GM23338 (cell line): Measurements from ENCODE around the gene CTNNA2. TPM values are rescaled to one million over a fixed set of nuclear protein-coding genes. Genes with fewer than 3 reads are reported as not detected.

Experiments
- ATAC-seq: fragments of 200-7000 bp; cut with Tn5 transposase; 3 replicates; pipeline ENCODE4 v1.9.1; 2020
- DNase-seq: peaks from one replicate; pipeline ENCODE4 v3.0.0-alpha.2; 2015; ENCODE audit warnings: low spot score
- H2AFZ ChIP-seq: fragments of 200-600 bp; sonication (generic); 2 replicates; pipeline ENCODE4 v1.8.0; 2016; ENCODE audit warnings: antibody characterized with exemption, mild to moderate bottlenecking, moderate library complexity
- H3F3A ChIP-seq: fragments of 200-600 bp; sonication (generic); replicated peaks from 2 replicates; pipeline ENCODE4 v1.8.0; 2017; ENCODE audit warnings: antibody characterized with exemption, mixed run types, low read depth
- H3K27ac ChIP-seq: fragments of 200-600 bp; sonication (generic); 2 replicates; pipeline ENCODE4 v1.6.1; 2016; ENCODE audit warnings: low read depth
- H3K27me3 ChIP-seq: fragments of 200-600 bp; sonication (generic); 2 replicates; pipeline ENCODE4 v1.8.0; 2016; ENCODE audit warnings: mild to moderate bottlenecking, mixed run types, moderate library complexity; ENCODE audit not compliant: insufficient read depth
- H3K36me3 ChIP-seq: fragments of 200-600 bp; sonication (generic); 2 replicates; pipeline ENCODE4 v1.8.0; 2016; ENCODE audit warnings: mild to moderate bottlenecking; ENCODE audit not compliant: insufficient read depth
- H3K4me1 ChIP-seq: fragments of 200-600 bp; sonication (generic); 2 replicates; pipeline ENCODE4 v1.8.0; 2016; ENCODE audit warnings: mild to moderate bottlenecking, moderate library complexity; ENCODE audit not compliant: insufficient read depth
- H3K4me2 ChIP-seq: fragments of 200-600 bp; sonication (generic); 2 replicates; pipeline ENCODE4 v1.7.1; 2017; ENCODE audit warnings: mixed run types
- H3K4me3 ChIP-seq: fragments of 200-600 bp; sonication (generic); 2 replicates; pipeline ENCODE4 v1.6.1; 2016; ENCODE audit warnings: mixed run types
- H3K79me2 ChIP-seq: fragments of 200-600 bp; sonication (generic); replicated peaks from 2 replicates; pipeline ENCODE4 v1.8.0; 2017; ENCODE audit warnings: mild to moderate bottlenecking; ENCODE audit not compliant: insufficient read depth
- H3K9me2 ChIP-seq: fragments of 200-600 bp; sonication (generic); 2 replicates; pipeline ENCODE4 v1.8.0; 2017; ENCODE audit not compliant: insufficient read depth
- H4K20me1 ChIP-seq: fragments of 200-600 bp; sonication (generic); replicated peaks from 2 replicates; pipeline ENCODE4 v1.8.0; 2017; ENCODE audit warnings: mild to moderate bottlenecking; ENCODE audit not compliant: insufficient read depth
- H3K27ac Mint-ChIP-seq: 2 replicates; pipeline ENCODE4 v1.8.0; 2020; ENCODE audit warnings: inconsistent platforms, mild to moderate bottlenecking, moderate library complexity, mixed read lengths
- H3K27me3 Mint-ChIP-seq: 3 replicates; pipeline ENCODE4 v1.8.0; 2022; ENCODE audit warnings: low read depth, mild to moderate bottlenecking, moderate library complexity, mixed read lengths, inconsistent platforms; ENCODE audit not compliant: insufficient read depth, poor library complexity
- H3K36me3 Mint-ChIP-seq: 3 replicates; pipeline ENCODE4 v1.8.0; 2021; ENCODE audit warnings: low read depth, mild to moderate bottlenecking, inconsistent platforms, moderate library complexity, mixed read lengths
- H3K4me1 Mint-ChIP-seq: 3 replicates; pipeline ENCODE4 v1.8.0; 2020; ENCODE audit warnings: mild to moderate bottlenecking, inconsistent platforms, mixed read lengths
- H3K4me3 Mint-ChIP-seq: 3 replicates; pipeline ENCODE4 v1.8.0; 2021; ENCODE audit warnings: moderate library complexity, mild to moderate bottlenecking, inconsistent platforms, mixed read lengths
- H3K9me3 Mint-ChIP-seq: 3 replicates; pipeline ENCODE4 v1.8.0; 2020; ENCODE audit warnings: moderate library complexity, mild to moderate bottlenecking, inconsistent platforms, mixed read lengths
- CTCF ChIP-seq, 2 experiments: fragments of 200-600 bp in 1 of 2; sonication (generic) in 1 of 2; conservative IDR thresholded peaks; 2 replicates each; pipeline versions ENCODE4 v1.5.1 to v1.6.1; 2016 to 2017; ENCODE audit warnings: antibody characterized with exemption in 2 of 2, low read depth in 2 of 2, mild to moderate bottlenecking in 2 of 2, moderate library complexity in 1 of 2
- JUNB ChIP-seq: IDR thresholded peaks from one replicate; pipeline ENCODE4 v1.6.1; 2016; ENCODE audit warnings: antibody characterized with exemption; ENCODE audit not compliant: unreplicated experiment
- NANOG ChIP-seq: IDR thresholded peaks from 2 replicates; pipeline ENCODE4 v1.6.1; 2016; ENCODE audit warnings: antibody characterized with exemption, borderline replicate concordance
- STAT1 ChIP-seq: IDR thresholded peaks from one replicate; pipeline ENCODE4 v1.6.1; 2016; ENCODE audit warnings: antibody characterized with exemption; ENCODE audit not compliant: unreplicated experiment
- ZNF114 ChIP-seq: fragments of 250-450 bp; sonication (Bioruptor Pico); IDR thresholded peaks from 2 replicates; pipeline ENCODE4 v1.5.0; 2020; ENCODE audit warnings: mild to moderate bottlenecking, moderate library complexity
- ZNF331 ChIP-seq: fragments of 250-450 bp; sonication (Bioruptor Pico); IDR thresholded peaks from 2 replicates; pipeline ENCODE4 v1.5.0; 2020; ENCODE audit warnings: low read depth, mild to moderate bottlenecking, moderate library complexity
- ZNF462 ChIP-seq: fragments of 250-450 bp; sonication (Bioruptor Pico); IDR thresholded peaks from 2 replicates; pipeline ENCODE4 v1.5.0; 2020; ENCODE audit warnings: mild to moderate bottlenecking, moderate library complexity
- polyA plus RNA-seq: library from polyadenylated mRNA; unstranded; fragments of >200 nt; fragmentation: Nextera tagmentation; extraction: Ambion mirVana; gene quantifications from 2 replicates; pipeline ENCODE4 v1.2.1, GENCODE V29; 2016
- total RNA-seq: library from RNA; depleted of rRNA; stranded (reverse); fragments of >200 nt; shearing (Covaris generic); gene quantifications from 2 replicates; pipeline ENCODE4 v1.2.3, GENCODE V29; 2014

CTNNA2 gene
- total and polyA plus RNA-seq, 2 experiments from 2014 or later, result 6.4 to 15.6 TPM

- TF ChIP-seq ZNF462 (CRISPR knock-in tag), result no peak
- TF ChIP-seq ZNF331 (CRISPR knock-in tag), result no peak
Observed at GRCh38 chr2:80122675-80123074, 609.8 kb downstream of the CTNNA2 start (continued).

- H3K9me2 ChIP-seq, result 0 out of 2 replicates have a peak, but pooled peaks cover 6% of the 10 kb centered on the region
- H3K4me1 ChIP-seq, result no peaks in the 10 kb centered on the region
- no peak overlapping the region for H3K27ac ChIP-seq
- H2AFZ ChIP-seq, result no peak overlapping the region
- Mint-ChIP-seq H3K36me3 (no peaks in the 10 kb centered on the region), H3K9me3 (no peaks in the 10 kb centered on the region), H3K27ac (no peak overlapping the region), H3K4me1 (no peaks in the 10 kb centered on the region), H3K4me3 (no peak overlapping the region), H3K27me3 (peaks cover 3% of the 10 kb centered on the region)
- no peaks in the 10 kb centered on the region for H3K79me2 ChIP-seq
- H3K4me3 ChIP-seq, result no peak overlapping the region
- no peaks in the 10 kb centered on the region for H3K27me3 ChIP-seq
- H3F3A ChIP-seq, result no peaks in the 10 kb centered on the region
- H3K36me3 ChIP-seq, result no peaks in the 10 kb centered on the region
- H3K4me2 ChIP-seq, result no peak overlapping the region
- H4K20me1 ChIP-seq, result no peaks in the 10 kb centered on the region
- DNase-seq, result no peak
- ATAC-seq, result no peak
- TF ChIP-seq STAT1 (no peak), ZNF462 (CRISPR knock-in tag) (no peak), JUNB (no peak), CTCF (conservative IDR thresholded peaks at IDR 0.05; ENCODE audit: low read depth in 2 of 2) (no peak), NANOG (no peak), ZNF114 (CRISPR knock-in tag) (no peak)
Observed at GRCh38 chr2:80126596-80127189, 613.8 kb downstream of the CTNNA2 start.
